HCT116 (cell line): ENCODE results near the gene SMYD3. TPM values are rescaled to one million over a fixed set of nuclear protein-coding genes. Genes with fewer than 3 reads are reported as not detected.

Experiments used
- ATAC-seq: fragments of 200-7000 bp; cut with Tn5 transposase; 2 replicates; pipeline ENCODE4 v1.9.1; 2020; ENCODE audit warnings: mild to moderate bottlenecking, moderate library complexity
- BruUV-seq: library from RNA; stranded (reverse); fragments of 400-500 nt; replicated peaks from 2 replicates; lab custom pipeline; 2021; lab: Mats Ljungman, UMichigan
- CTCF ChIA-PET: fragments of 300-600 bp; sonication (Branson Sonifier 250); formaldehyde crosslinking; loops from one replicate; lab custom pipeline; 2021; ENCODE audit warnings: antibody characterized with exemption; lab: Charles Lee
- POLR2A ChIA-PET: fragments of 300-600, 350-600 bp; sonication (Branson Sonifier 250); formaldehyde crosslinking; loops from one replicate; lab custom pipeline; 2021; ENCODE audit warnings: antibody characterized with exemption; lab: Charles Lee
- RAD21 ChIA-PET, 2 experiments: fragments of 300-600 bp; sonication (Branson Sonifier 250); formaldehyde crosslinking; loops; one replicate each; lab custom pipeline; 2023; ENCODE audit warnings: low total read pairs in 2 of 2; ENCODE audit not compliant: uncharacterized antibody in 2 of 2, unreplicated experiment in 2 of 2, low non-redundant PET in 1 of 2; lab: Charles Lee
- DNase-seq: peaks from one replicate; pipeline ENCODE4 v3.0.0-alpha.2; 2010; ENCODE audit warnings: low read depth, low spot score
- H2AFZ ChIP-seq: fragments of 200-600 bp; shearing (Covaris generic), sonication (generic); 2 replicates; pipeline ENCODE4 v1.6.1; 2017; ENCODE audit warnings: low read depth, mixed run types, mixed read lengths, antibody characterized with exemption, low read length; ENCODE audit not compliant: poor library complexity, severe bottlenecking
- H3K27ac ChIP-seq: 2 replicates; pipeline ENCODE4 v1.5.1; 2012; ENCODE audit warnings: low read depth, low read length
- H3K27me3 ChIP-seq: fragments of 200-600 bp; sonication (generic); 2 replicates; pipeline ENCODE4 v1.6.1; 2016; ENCODE audit warnings: mixed run types, low read length, mixed read lengths; ENCODE audit not compliant: insufficient read depth
- H3K36me3 ChIP-seq, 2 experiments: fragments of 200-500 bp in 1 of 2; fragments of 200-600 bp in 1 of 2; sonication (Bioruptor generic) in 1 of 2; sonication (generic) in 1 of 2; 2 replicates each; pipeline versions ENCODE4 v1.5.1 to v1.6.1; 2014 to 2016; ENCODE audit warnings: low read length in 2 of 2, inconsistent platforms in 1 of 2, mixed read lengths in 1 of 2, mixed run types in 1 of 2; ENCODE audit not compliant: insufficient read depth in 2 of 2, control insufficient read depth in 1 of 2
- H3K4me1 ChIP-seq, 2 experiments: fragments of 200-600 bp in 1 of 2; sonication (generic) in 1 of 2; 2 replicates each; pipeline versions ENCODE4 v1.5.1 to v1.6.1; 2012 to 2017; ENCODE audit warnings: low read length in 2 of 2, inconsistent platforms in 1 of 2, mild to moderate bottlenecking in 1 of 2, mixed read lengths in 1 of 2, mixed run types in 1 of 2, moderate library complexity in 1 of 2; ENCODE audit not compliant: insufficient read depth in 2 of 2, control insufficient read depth in 1 of 2
- H3K4me2 ChIP-seq: fragments of 200-600 bp; sonication (generic); 2 replicates; pipeline ENCODE4 v1.6.1; 2017; ENCODE audit warnings: mixed run types, low read length, mixed read lengths
- H3K4me3 ChIP-seq, 2 experiments: fragments of 200-600 bp in 1 of 2; sonication (generic) in 1 of 2; replicated peaks in 1 of 2; 2 replicates each; pipeline ENCODE4 v1.5.1; 2011 to 2016; ENCODE audit warnings: low read length in 2 of 2, control low read depth in 1 of 2, low read depth in 1 of 2, mild to moderate bottlenecking in 1 of 2, mixed read lengths in 1 of 2, mixed run types in 1 of 2
- H3K79me2 ChIP-seq: fragments of 200-600 bp; sonication (generic); 2 replicates; pipeline ENCODE4 v1.6.1; 2017; ENCODE audit warnings: mild to moderate bottlenecking, mixed run types, low read length, moderate library complexity, mixed read lengths; ENCODE audit not compliant: insufficient read depth
- H3K9ac ChIP-seq: fragments of 200-600 bp; sonication (generic); 2 replicates; pipeline ENCODE4 v1.6.1; 2016; ENCODE audit warnings: low read length, mixed read lengths
- H3K9me2 ChIP-seq: fragments of 200-600 bp; sonication (generic), shearing (Covaris generic); 2 replicates; pipeline ENCODE4 v1.6.1; 2017; ENCODE audit warnings: mixed run types, mild to moderate bottlenecking, moderate library complexity; ENCODE audit not compliant: insufficient read depth
- H3K9me3 ChIP-seq, 2 experiments: fragments of 200-500 bp in 1 of 2; fragments of 200-600 bp in 1 of 2; sonication (Bioruptor generic) in 1 of 2; sonication (generic) in 1 of 2; 2 replicates each; pipeline ENCODE4 v1.6.1; 2014 to 2017; ENCODE audit warnings: low read length in 2 of 2, mixed read lengths in 2 of 2, inconsistent platforms in 1 of 2, low read depth in 1 of 2, mild to moderate bottlenecking in 1 of 2, mixed run types in 1 of 2, moderate library complexity in 1 of 2; ENCODE audit not compliant: control insufficient read depth in 1 of 2, insufficient read depth in 1 of 2
- H4K20me1 ChIP-seq: fragments of 200-600 bp; sonication (generic), shearing (Covaris generic); 2 replicates; pipeline ENCODE4 v1.6.1; 2017; ENCODE audit warnings: mixed run types, mild to moderate bottlenecking, moderate library complexity; ENCODE audit not compliant: insufficient read depth
- CEBPB ChIP-seq: IDR thresholded peaks from 2 replicates; pipeline ENCODE4 v1.6.1; 2012; ENCODE audit warnings: low read depth
- ELF1 ChIP-seq: IDR thresholded peaks from 2 replicates; pipeline ENCODE4 v1.6.1; 2012; ENCODE audit warnings: low read depth, borderline replicate concordance
- EZH2phosphoT487 ChIP-seq: fragments of 200-600 bp; IDR thresholded peaks from 2 replicates; pipeline ENCODE4 v1.6.1; 2018; ENCODE audit warnings: antibody characterized with exemption, borderline replicate concordance
- FOSL1 ChIP-seq: IDR thresholded peaks from 2 replicates; pipeline ENCODE4 v1.6.1; 2012; ENCODE audit warnings: low read depth
- JUND ChIP-seq: IDR thresholded peaks from 2 replicates; pipeline ENCODE4 v1.6.1; 2012
- MAX ChIP-seq: IDR thresholded peaks from 2 replicates; pipeline ENCODE4 v1.6.1; 2012
- POLR2A ChIP-seq: IDR thresholded peaks from 2 replicates; pipeline ENCODE4 v1.7.0; 2011; ENCODE audit warnings: borderline replicate concordance; ENCODE audit not compliant: insufficient read depth, insufficient read length; ENCODE audit errors: extremely low read depth
- POLR2AphosphoS5 ChIP-seq: IDR thresholded peaks from 2 replicates; pipeline ENCODE4 v1.6.1; 2011; ENCODE audit warnings: mild to moderate bottlenecking, low read depth, low read length, moderate library complexity
- RAD21 ChIP-seq: IDR thresholded peaks from 2 replicates; pipeline ENCODE4 v1.6.1; 2012; ENCODE audit warnings: low read depth, mild to moderate bottlenecking
- REST ChIP-seq: IDR thresholded peaks from 2 replicates; pipeline ENCODE4 v1.6.1; 2012; ENCODE audit warnings: low read depth
- SP1 ChIP-seq: IDR thresholded peaks from 2 replicates; pipeline ENCODE4 v1.6.1; 2012; ENCODE audit warnings: low read depth
- TCF7L2 ChIP-seq: IDR thresholded peaks from 2 replicates; pipeline ENCODE4 v1.7.0; 2011; ENCODE audit warnings: borderline replicate concordance, inconsistent platforms; ENCODE audit not compliant: insufficient read depth, insufficient read length; ENCODE audit errors: extremely low read depth
- YY1 ChIP-seq: IDR thresholded peaks from 2 replicates; pipeline ENCODE4 v1.6.1; 2011; ENCODE audit warnings: low read length, low read depth, moderate library complexity, mild to moderate bottlenecking; ENCODE audit not compliant: insufficient replicate concordance; ENCODE audit errors: extremely low read depth
- ZBTB33 ChIP-seq: IDR thresholded peaks from 2 replicates; pipeline ENCODE4 v1.6.1; 2011; ENCODE audit warnings: mild to moderate bottlenecking, low read length, moderate library complexity; ENCODE audit not compliant: insufficient replicate concordance; ENCODE audit errors: extremely low read depth
- ZNF274 ChIP-seq: fragments of 200-500 bp; sonication (Bioruptor generic); IDR thresholded peaks from 2 replicates; pipeline ENCODE4 v1.6.1; 2014; ENCODE audit warnings: mild to moderate bottlenecking, low read depth, low read length, inconsistent platforms
- intact Hi-C: fragments of 100-400 bp; cut with micrococcal nuclease; formaldehyde crosslinking; loops from 2 replicates; pipeline ENCODE4 v1.10.0; 2022
- total RNA-seq: library from RNA; stranded (reverse); gene quantifications from one replicate; pipeline ENCODE4 v1.2.1, GENCODE V29; 2021; ENCODE audit not compliant: unreplicated experiment
- TF ChIP-seq, protein P1 (sequence below): IDR thresholded peaks from 2 replicates; pipeline ENCODE4 v1.6.1; 2012

Gene SMYD3
- total RNA-seq, 1 experiment from 2014 or later = 33.6 TPM

DNA sequence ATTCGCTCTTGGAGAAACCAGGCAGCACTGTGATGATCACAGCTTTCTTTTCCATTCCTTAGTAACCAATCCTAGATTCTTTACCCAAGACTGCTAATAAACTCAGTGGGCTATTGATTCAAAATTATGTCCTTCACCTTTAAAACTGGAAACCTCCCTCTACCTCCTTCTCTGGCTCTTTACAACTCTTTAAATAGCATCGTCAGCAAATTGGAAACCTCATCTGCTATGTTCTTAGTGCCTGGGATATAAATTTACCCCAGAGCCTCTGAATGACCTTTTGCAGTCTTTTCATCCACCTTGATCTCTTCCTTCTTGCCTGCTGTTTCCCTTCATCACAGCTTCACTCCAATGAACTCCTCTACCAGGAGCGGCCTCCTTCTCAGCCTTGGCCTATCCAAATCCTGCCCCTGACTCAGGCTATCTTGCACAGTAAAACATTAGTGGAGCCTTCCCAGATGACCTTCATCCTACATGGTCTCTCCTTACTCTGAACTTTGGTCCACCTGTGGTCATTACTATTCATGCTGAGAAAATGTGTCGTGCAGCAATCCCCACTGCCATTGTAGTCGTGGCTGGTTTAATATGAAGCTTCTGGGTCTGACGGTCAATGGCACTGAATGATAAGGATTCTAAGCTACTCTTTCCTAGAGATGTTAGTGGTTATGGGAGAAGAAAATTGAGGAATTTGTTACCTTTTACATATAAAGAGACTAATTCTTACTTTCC lies 644.1 kb downstream of the SMYD3 start:
- H2AFZ ChIP-seq = no peak overlapping the region
- no peaks in the 10 kb centered on the region for H3K9me3 ChIP-seq
- TF ChIP-seq ZNF274 (no peak), TCF7L2 (no peak), JUND (no peak), SP1 (no peak), POLR2AphosphoS5 (no peak), FOSL1 (no peak), MAX (no peak), CEBPB (no peak), RAD21 (no peak), POLR2A (no peak), ZBTB33 (no peak), YY1 (no peak), REST (no peak), EZH2phosphoT487 (no peak), ELF1 (no peak)
- TF ChIP-seq, protein P1, sequence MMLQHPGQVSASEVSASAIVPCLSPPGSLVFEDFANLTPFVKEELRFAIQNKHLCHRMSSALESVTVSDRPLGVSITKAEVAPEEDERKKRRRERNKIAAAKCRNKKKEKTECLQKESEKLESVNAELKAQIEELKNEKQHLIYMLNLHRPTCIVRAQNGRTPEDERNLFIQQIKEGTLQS = no peak
- BruUV-seq = no TSS peak
- no peaks in the 10 kb centered on the region for H4K20me1 ChIP-seq
- CTCF ChIA-PET = no interaction called here
- no peaks in the 10 kb centered on the region for H3K9me2 ChIP-seq
- RAD21 ChIA-PET = no interaction called here
- no peaks in the 10 kb centered on the region for H3K27me3 ChIP-seq
- intact Hi-C loops = no loop called here
- H3K36me3 ChIP-seq = no peaks in the 10 kb centered on the region
- H3K27ac ChIP-seq = no peak overlapping the region
- POLR2A ChIA-PET = no interaction called here
- no peak for ATAC-seq
- H3K4me2 ChIP-seq = no peak overlapping the region
- no peaks in the 10 kb centered on the region for H3K79me2 ChIP-seq
- no peak overlapping the region for H3K9ac ChIP-seq
- peaks cover 0 to 8% of the 10 kb centered on the region in 2 experiments; a peak in 1 of 4 replicates for H3K4me1 ChIP-seq
- no peak for DNase-seq
- H3K4me3 ChIP-seq = no peak overlapping the region
